Neuron (in vitro differentiated cells): ENCODE data around the gene FAM83C.

ENCODE experiments used
- H2AFZ ChIP-seq: one replicate; pipeline ENCODE4 v1.6.1; 2013; ENCODE audit warnings: low read depth, mild to moderate bottlenecking, inconsistent platforms, low read length, moderate library complexity
- H3K27me3 ChIP-seq: one replicate; pipeline ENCODE4 v1.6.1; 2013; ENCODE audit warnings: low read length; ENCODE audit not compliant: insufficient read depth
- H3K36me3 ChIP-seq: one replicate; pipeline ENCODE4 v1.6.1; 2013; ENCODE audit warnings: low read length; ENCODE audit not compliant: insufficient read depth
- H3K4me1 ChIP-seq: one replicate; pipeline ENCODE4 v1.6.1; 2013; ENCODE audit warnings: low read length; ENCODE audit not compliant: insufficient read depth
- H3K4me3 ChIP-seq: 2 replicates; pipeline ENCODE4 v1.5.1; 2013; ENCODE audit warnings: mild to moderate bottlenecking, low read length, moderate library complexity
- H3K9me3 ChIP-seq: one replicate; pipeline ENCODE4 v1.6.1; 2013; ENCODE audit warnings: low read length

FAM83C gene

DNA sequence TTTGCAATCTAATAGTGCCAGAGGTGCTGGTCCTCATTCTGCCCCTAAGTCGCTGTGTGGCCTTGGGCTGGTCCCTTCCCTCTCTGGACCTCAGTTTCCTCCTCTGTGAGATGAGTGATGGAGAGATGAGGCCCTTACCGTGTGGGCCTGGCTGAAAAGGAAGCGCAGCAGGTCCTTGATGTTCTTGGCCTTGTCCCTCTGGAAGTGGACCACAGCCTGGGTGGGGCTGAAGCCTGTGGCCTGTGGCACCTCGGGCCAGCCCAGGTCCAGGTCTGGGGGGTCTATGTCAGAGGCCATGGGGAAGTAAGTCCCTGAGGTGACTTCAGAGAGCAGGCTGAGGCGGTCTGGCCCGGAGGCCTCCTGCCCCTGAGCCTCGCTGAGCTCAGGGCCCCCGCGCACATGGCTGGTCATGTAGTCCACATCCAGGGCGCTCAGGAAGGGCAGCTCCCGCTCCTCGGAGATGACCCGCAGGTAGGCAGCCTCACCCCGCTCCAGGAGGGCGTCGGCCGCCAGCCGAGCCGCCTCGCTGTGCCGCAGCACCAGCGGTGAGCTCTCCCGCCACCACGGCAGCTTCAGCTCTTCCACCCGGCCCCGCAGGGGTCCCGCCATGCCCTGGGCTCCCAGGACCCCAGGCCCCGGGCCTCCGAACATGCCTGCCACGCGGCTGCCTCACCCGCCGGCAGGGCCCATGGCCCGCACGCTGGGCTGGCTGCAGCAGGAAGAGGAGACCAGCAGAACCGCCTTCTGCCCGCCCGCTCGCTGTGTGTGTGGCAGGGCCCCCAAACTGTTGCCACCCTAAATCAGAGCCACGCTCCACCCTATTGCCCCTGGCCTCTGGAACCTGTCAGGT, at the start of gene FAM83C:
FAM83C (minus strand) TSS at position 772 of the 850 bp plus-strand sequence; CDS start at position 651, 121 bp downstream.
- Histone ChIP-seq H3K36me3 (no peaks in the 10 kb centered on the region), H3K4me3 (no peak within 1 kb of the TSS), H3K4me1 (no peaks in the 10 kb centered on the region), H2AFZ (no peak within 1 kb of the TSS), H3K27me3 (peaks cover 24% of the 10 kb centered on the region), H3K9me3 (no peaks in the 10 kb centered on the region)

- Histone ChIP-seq H3K4me1 (no peaks in the 10 kb centered on the region), H3K4me3 (no peak overlapping the region)
Observed at GRCh38 chr20:35341366-35342028, 49.3 kb upstream of the FAM83C start.

GRCh38 chr20:35340436-35340835, 48.2 kb upstream of the FAM83C start:
- Histone ChIP-seq H3K36me3 (peaks cover 8% of the 10 kb centered on the region), H2AFZ (no peak overlapping the region), H3K9me3 (no peaks in the 10 kb centered on the region), H3K4me1 (no peaks in the 10 kb centered on the region), H3K4me3 (no peak overlapping the region), H3K27me3 (no peaks in the 10 kb centered on the region)

More at GRCh38 chr20:35341366-35342028, 49.3 kb upstream of the FAM83C start:
- no peak overlapping the region for H2AFZ ChIP-seq
- no peaks in the 10 kb centered on the region for H3K27me3 ChIP-seq
- no peaks in the 10 kb centered on the region for H3K9me3 ChIP-seq
- H3K36me3 ChIP-seq: peaks cover 8% of the 10 kb centered on the region

- H3K4me1 ChIP-seq: no peaks in the 10 kb centered on the region
- H3K9me3 ChIP-seq: no peaks in the 10 kb centered on the region
- no peak overlapping the region for H2AFZ ChIP-seq
- no peak overlapping the region for H3K4me3 ChIP-seq
- H3K27me3 ChIP-seq: no peaks in the 10 kb centered on the region
- H3K36me3 ChIP-seq: peaks cover 5% of the 10 kb centered on the region
Observed at GRCh38 chr20:35339636-35340035, 47.4 kb upstream of the FAM83C start.

DNA sequence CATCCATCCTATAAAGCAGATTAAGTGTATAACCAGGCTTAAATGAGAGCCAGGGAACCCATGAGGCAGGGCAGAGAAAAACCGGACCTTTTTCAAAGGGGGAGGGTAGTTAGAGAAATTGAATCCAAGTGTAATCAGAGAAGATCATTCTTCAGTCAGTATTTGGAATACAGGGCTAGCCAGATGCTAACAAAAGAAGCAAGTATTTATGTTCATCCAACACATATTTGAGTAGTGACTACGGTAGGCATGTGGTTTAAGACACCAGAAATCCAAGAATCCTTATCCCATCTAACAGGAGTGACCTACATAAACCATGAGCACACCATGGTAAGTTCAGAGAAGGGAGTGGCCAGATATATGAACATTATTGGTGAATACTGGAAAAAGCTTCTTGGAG, 46.8 kb upstream of the FAM83C start:
- Histone ChIP-seq H3K9me3 (no peaks in the 10 kb centered on the region), H3K4me1 (no peaks in the 10 kb centered on the region), H3K27me3 (no peaks in the 10 kb centered on the region), H3K4me3 (no peak overlapping the region), H3K36me3 (peaks cover 5% of the 10 kb centered on the region), H2AFZ (no peak overlapping the region)

DNA sequence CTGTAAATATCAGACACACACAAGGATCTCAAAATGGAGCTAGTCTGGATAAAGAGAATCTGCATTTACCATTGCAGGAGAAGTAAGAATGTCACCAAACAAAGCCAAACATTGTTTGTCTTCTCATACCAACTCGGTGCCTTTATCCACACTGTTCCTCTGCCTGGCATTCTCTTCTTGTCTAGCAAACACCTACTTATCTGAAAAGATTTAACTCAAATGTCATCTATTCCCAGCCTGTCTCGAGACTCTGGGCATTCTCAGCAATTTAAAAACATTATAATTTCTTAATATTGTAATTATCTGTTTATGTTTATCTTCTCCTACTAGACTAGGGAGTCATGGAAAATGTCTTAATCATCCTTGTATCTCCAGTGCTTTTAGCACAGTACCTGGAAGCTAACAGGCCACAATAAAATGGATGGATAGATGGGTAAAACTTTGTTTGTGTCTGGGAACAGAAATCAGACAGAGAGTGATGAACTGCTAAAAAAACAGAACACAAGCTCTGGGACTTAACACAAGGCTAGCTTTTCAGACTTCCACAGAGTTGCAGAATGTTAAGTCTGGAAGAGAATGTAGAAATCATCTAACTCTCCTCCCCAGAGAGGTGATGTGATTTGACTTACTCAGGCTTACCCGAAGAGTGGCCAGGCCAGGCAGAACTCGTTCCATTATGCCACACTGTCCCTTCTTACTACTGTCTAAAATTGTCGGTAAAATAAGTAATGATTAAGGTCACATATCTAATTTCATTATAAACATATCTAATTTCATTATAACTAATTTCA, 42.3 kb upstream of the FAM83C start:
- Histone ChIP-seq H3K4me1 (no peaks in the 10 kb centered on the region), H3K9me3 (no peaks in the 10 kb centered on the region), H2AFZ (no peak overlapping the region), H3K27me3 (no peaks in the 10 kb centered on the region), H3K36me3 (no peaks in the 10 kb centered on the region), H3K4me3 (no peak overlapping the region)

- Histone ChIP-seq H3K9me3 (no peaks in the 10 kb centered on the region), H3K27me3 (no peaks in the 10 kb centered on the region), H3K36me3 (no peaks in the 10 kb centered on the region), H2AFZ (no peak overlapping the region), H3K4me1 (no peaks in the 10 kb centered on the region), H3K4me3 (no peak overlapping the region)
Observed at GRCh38 chr20:35333606-35334005, 41.4 kb upstream of the FAM83C start.

DNA sequence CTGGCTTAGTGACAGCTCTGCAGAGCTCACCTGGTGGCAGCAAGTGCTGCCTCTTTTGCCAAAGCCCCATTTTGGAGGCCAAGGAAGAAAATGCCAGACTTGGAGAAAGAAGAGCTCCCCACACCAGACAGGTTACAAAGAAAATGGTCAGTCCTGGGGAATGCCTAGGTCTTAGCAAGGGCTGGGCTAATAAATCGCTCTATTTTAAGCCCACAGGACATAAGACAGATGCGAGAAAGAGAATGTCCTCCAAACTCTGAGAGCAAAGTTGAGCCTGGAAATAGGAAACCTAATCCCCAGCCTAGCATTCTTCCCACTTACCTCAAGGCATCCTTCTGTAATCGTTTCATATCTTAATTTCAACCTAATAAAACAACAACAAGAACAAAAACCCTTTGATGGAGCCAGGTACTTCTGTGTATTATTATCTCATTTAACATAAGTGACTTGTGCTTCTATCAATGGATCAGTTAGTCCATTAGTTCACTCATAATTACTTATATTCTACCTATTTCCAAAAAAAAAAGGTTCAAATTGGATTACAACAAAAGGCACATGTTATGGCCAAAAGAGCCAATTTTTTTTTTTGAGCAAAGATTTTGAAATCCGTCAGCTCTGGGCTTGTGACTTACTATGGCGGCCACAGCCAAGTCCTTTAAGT, 40.4 kb upstream of the FAM83C start:
- Histone ChIP-seq H3K9me3 (no peaks in the 10 kb centered on the region), H3K36me3 (no peaks in the 10 kb centered on the region), H3K4me1 (no peaks in the 10 kb centered on the region), H2AFZ (no peak overlapping the region), H3K27me3 (no peaks in the 10 kb centered on the region), H3K4me3 (no peak overlapping the region)

DNA sequence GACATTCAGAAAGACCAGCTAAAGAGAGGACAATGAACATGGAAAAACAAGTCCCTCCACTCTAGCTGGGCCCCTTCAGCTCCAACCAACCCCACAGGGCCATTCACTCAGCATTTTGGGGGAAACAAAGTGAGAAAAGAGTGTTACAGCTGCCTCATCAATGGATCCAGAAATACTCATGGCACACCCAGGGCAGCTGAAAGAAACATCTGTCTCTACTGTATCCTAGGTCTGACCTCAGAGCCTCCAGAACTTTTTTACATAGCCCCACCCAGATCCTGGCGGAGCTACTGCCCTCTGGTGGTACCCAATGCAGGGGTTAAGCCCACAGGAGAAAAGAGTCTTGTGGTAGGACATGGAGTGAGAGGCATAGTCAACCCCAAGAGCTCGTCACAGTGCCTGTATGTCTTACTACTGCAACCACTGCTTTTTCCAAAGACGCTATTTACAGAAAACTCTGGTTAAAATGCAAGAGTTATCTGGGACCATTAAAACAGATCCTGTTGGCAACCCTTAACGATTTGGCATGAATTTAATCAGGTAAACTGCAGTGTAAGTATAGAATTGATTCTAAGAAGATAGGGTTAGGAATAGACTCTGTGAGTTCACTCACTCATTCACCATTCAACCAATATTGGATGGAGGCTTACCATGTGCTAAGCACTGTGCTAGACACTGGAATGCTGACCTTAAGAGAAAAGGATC, 37.4 kb upstream of the FAM83C start:
- Histone ChIP-seq H3K4me3 (no peak overlapping the region), H2AFZ (no peak overlapping the region), H3K4me1 (peaks cover 21% of the 10 kb centered on the region), H3K36me3 (no peaks in the 10 kb centered on the region), H3K27me3 (no peaks in the 10 kb centered on the region), H3K9me3 (no peaks in the 10 kb centered on the region)

DNA sequence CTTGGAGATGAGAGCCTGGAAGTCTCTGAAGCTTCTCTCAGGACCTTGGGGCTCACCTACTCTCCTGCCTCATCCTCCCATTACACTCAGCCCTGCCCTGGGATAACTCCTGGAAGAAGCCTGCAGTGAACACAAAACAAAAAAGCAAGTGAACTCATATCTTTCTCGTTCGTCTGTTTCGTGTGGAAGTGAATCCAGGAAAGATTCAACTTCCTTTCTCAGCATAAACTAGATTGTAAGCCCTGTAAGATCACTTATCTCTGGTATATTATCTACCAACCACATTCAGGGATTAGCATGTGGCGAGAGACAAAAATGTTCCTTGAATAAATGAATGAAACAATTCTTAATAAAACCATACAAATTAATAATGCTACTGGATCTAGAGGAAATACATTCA, 36.5 kb upstream of the FAM83C start:
- no peak overlapping the region for H3K4me3 ChIP-seq
- H2AFZ ChIP-seq: no peak overlapping the region
- H3K27me3 ChIP-seq: no peaks in the 10 kb centered on the region

DNA sequence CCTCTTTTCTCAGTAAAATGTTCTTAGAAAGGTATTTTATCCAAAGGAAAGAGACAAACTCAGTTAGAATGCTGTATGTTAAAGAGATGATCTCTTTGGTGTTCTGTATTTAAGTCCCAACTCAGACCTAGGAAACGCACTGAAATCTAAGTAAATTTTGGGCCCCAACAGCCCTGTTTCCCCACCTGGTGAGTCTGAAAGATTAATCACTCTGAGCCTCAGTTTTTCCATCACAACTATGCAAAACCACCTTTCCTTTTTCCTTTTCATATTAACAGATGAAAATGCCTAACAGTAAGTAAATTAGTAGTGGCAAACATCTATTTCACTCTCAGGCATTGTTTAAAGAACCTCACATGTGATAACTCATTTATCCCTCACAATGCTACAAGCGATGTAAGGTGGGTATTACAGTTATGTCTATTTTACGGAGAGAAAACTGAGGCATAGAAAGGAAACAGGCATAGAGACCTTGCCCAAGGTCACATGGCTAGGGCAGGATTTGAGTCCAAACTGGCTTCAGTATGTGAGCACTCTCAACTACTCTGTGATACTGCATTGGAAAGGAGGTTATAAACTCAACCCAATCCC, 36.0 kb upstream of the FAM83C start:
- Histone ChIP-seq H3K4me3 (no peak overlapping the region), H3K4me1 (peaks cover 21% of the 10 kb centered on the region), H3K36me3 (no peaks in the 10 kb centered on the region), H3K9me3 (no peaks in the 10 kb centered on the region), H2AFZ (no peak overlapping the region), H3K27me3 (no peaks in the 10 kb centered on the region)

More for the DNA sequence above, 36.5 kb upstream of the FAM83C start:
- peaks cover 21% of the 10 kb centered on the region for H3K4me1 ChIP-seq
- H3K9me3 ChIP-seq: no peaks in the 10 kb centered on the region
- no peaks in the 10 kb centered on the region for H3K36me3 ChIP-seq
